Prostate gland (tissue), 2 donors: ENCODE results near the gene GORASP1.

ENCODE experiments used
- CTCF ChIP-seq, 4 experiments: fragments of 200-600 bp in 2 of 4; fragments of 450-650 bp in 2 of 4; sonication (generic) in 2 of 4; IDR thresholded peaks; 1 replicate in 3 of 4; 2 replicates in 1 of 4; pipeline ENCODE4 v1.5.1; 2016 to 2019; ENCODE audit warnings: antibody characterized with exemption in 4 of 4, mild to moderate bottlenecking in 2 of 4, moderate library complexity in 2 of 4
- POLR2A ChIP-seq: fragments of 450-650 bp; IDR thresholded peaks from one replicate; pipeline ENCODE4 v1.6.1; 2016; ENCODE audit warnings: antibody characterized with exemption, mild to moderate bottlenecking
- POLR2AphosphoS5 ChIP-seq: sonication (generic); formaldehyde crosslinking; IDR thresholded peaks from one replicate; pipeline ENCODE4 v1.6.1; 2017; ENCODE audit warnings: antibody characterized with exemption

DNA sequence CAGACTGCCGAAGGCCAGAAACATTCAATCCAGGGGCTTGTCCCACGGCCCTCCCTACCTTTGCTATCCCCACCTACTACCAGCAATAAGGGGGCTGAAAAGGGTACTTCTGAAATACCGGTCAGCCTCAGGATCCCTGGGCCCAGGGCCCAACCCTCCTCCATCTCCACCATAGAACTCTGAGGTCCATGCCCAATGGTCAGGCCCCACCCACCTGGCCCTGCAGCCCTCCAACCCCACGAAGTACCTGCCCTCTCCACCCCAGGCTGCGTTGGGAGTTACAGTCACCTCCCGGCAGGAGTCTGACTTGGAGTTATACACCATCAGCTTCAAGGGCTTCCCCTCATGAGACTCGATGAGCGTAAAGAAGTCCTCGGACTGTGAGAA, 6.9 kb downstream of the GORASP1 start:
- TF ChIP-seq POLR2AphosphoS5 = no peak
- no peak for TF ChIP-seq CTCF (IDR thresholded peaks at IDR 0.05)
- no peak for TF ChIP-seq POLR2A
